HEK293 (cell line): ENCODE results near the gene MUSK.
A peak's percentile ranks its signal among the peaks of the same experiment; 100 is the strongest.

Experiments
- CTCF ChIA-PET: fragments of 350-600 bp; formaldehyde crosslinking; extraction: SDS; loops from one replicate; lab custom pipeline; 2021; ENCODE audit warnings: antibody characterized with exemption; lab: Yijun Ruan, JAX
- POLR2A ChIA-PET: fragments of 300-600 bp; formaldehyde crosslinking; extraction: SDS; loops from one replicate; lab custom pipeline; 2020; ENCODE audit warnings: antibody characterized with exemption, inconsistent platforms; lab: Yijun Ruan, JAX
- H3K27ac ChIP-seq: fragments of 200-500 bp; sonication (Bioruptor generic); 2 replicates; pipeline ENCODE4 v1.5.1; 2014; ENCODE audit warnings: low read depth, low read length, control low read depth, inconsistent platforms; ENCODE audit errors: extremely low read depth
- H3K36me3 ChIP-seq, 2 experiments: fragments of 200-500 bp in 1 of 2; sonication (Bioruptor generic) in 1 of 2; 1 replicate in 1 of 2; 2 replicates in 1 of 2; pipeline ENCODE4 v1.5.1; 2014 to 2017; ENCODE audit warnings: inconsistent platforms in 2 of 2, low read length in 2 of 2; ENCODE audit not compliant: control insufficient read depth in 2 of 2, insufficient read depth in 1 of 2
- H3K4me1 ChIP-seq: fragments of 200-500 bp; sonication (Bioruptor generic); 2 replicates; pipeline ENCODE4 v1.5.1; 2014; ENCODE audit warnings: mild to moderate bottlenecking, low read length, inconsistent platforms; ENCODE audit not compliant: control insufficient read depth, insufficient read depth
- H3K4me3 ChIP-seq: 2 replicates; pipeline ENCODE4 v1.5.1; 2011; ENCODE audit warnings: low read depth, mild to moderate bottlenecking, control low read depth, low read length, moderate library complexity
- H3K9me3 ChIP-seq: fragments of 200-500 bp; sonication (Bioruptor generic); 2 replicates; pipeline ENCODE4 v1.5.1; 2014; ENCODE audit warnings: low read depth, low read length, inconsistent platforms; ENCODE audit not compliant: control insufficient read depth, insufficient read depth
- HOXC10 ChIP-seq: sonication (generic); formaldehyde crosslinking; IDR thresholded peaks from 2 replicates; pipeline ENCODE4 v1.8.1; 2023; ENCODE audit warnings: mild to moderate bottlenecking, missing genetic modification reagents
- KLF8 ChIP-seq: fragments of 450-650 bp; formaldehyde crosslinking; IDR thresholded peaks from 2 replicates; pipeline ENCODE4 v1.5.1; 2016; ENCODE audit warnings: missing biosample characterization, missing genetic modification characterization
- KLF9 ChIP-seq: fragments of 450-650 bp; formaldehyde crosslinking; IDR thresholded peaks from 2 replicates; pipeline ENCODE4 v1.5.1; 2016; ENCODE audit warnings: missing biosample characterization, missing genetic modification characterization, low read depth
- MZF1 ChIP-seq: fragments of 450-650 bp; formaldehyde crosslinking; IDR thresholded peaks from 2 replicates; pipeline ENCODE4 v1.5.1; 2017; ENCODE audit warnings: missing biosample characterization, missing genetic modification characterization, borderline replicate concordance
- OSR2 ChIP-seq: fragments of 450-650 bp; formaldehyde crosslinking; IDR thresholded peaks from 2 replicates; pipeline ENCODE4 v1.5.1; 2016; ENCODE audit warnings: missing biosample characterization, missing genetic modification characterization
- PRDM6 ChIP-seq: fragments of 450-650 bp; formaldehyde crosslinking; IDR thresholded peaks from 2 replicates; pipeline ENCODE4 v1.5.1; 2017; ENCODE audit warnings: missing biosample characterization, missing genetic modification characterization
- REPIN1 ChIP-seq: fragments of 450-650 bp; formaldehyde crosslinking; IDR thresholded peaks from 2 replicates; pipeline ENCODE4 v1.5.1; 2017; ENCODE audit warnings: missing biosample characterization, missing genetic modification characterization, low read depth
- SP2 ChIP-seq: fragments of 450-650 bp; formaldehyde crosslinking; IDR thresholded peaks from 2 replicates; pipeline ENCODE4 v1.5.1; 2016; ENCODE audit warnings: missing biosample characterization, missing genetic modification characterization
- TCF7L2 ChIP-seq: IDR thresholded peaks from 2 replicates; pipeline ENCODE4 v1.6.1; 2011; ENCODE audit warnings: low read depth, mild to moderate bottlenecking, inconsistent platforms, low read length, moderate library complexity, borderline replicate concordance
- ZBTB6 ChIP-seq: fragments of 450-650 bp; formaldehyde crosslinking; IDR thresholded peaks from 2 replicates; pipeline ENCODE4 v1.5.1; 2017; ENCODE audit warnings: missing biosample characterization, missing genetic modification characterization
- ZIC2 ChIP-seq: fragments of 450-650 bp; formaldehyde crosslinking; IDR thresholded peaks from 2 replicates; pipeline ENCODE4 v1.5.1; 2016; ENCODE audit warnings: missing biosample characterization, missing genetic modification characterization
- ZNF169 ChIP-seq: fragments of 450-650 bp; formaldehyde crosslinking; IDR thresholded peaks from 2 replicates; pipeline ENCODE4 v1.5.1; 2016; ENCODE audit warnings: missing biosample characterization, missing genetic modification characterization
- ZNF19 ChIP-seq: fragments of 450-650 bp; formaldehyde crosslinking; IDR thresholded peaks from 2 replicates; pipeline ENCODE4; 2016; ENCODE audit warnings: missing biosample characterization, missing genetic modification characterization, low read depth
- ZNF221 ChIP-seq: fragments of 450-650 bp; formaldehyde crosslinking; IDR thresholded peaks from 2 replicates; pipeline ENCODE4 v1.5.1; 2017; ENCODE audit warnings: missing biosample characterization, missing genetic modification characterization, borderline replicate concordance
- ZNF311 ChIP-seq: fragments of 450-650 bp; formaldehyde crosslinking; IDR thresholded peaks from 2 replicates; pipeline ENCODE4 v1.5.1; 2017; ENCODE audit warnings: missing biosample characterization, missing genetic modification characterization, borderline replicate concordance
- ZNF366 ChIP-seq: fragments of 450-650 bp; formaldehyde crosslinking; conservative IDR thresholded peaks from 2 replicates; pipeline ENCODE4 v1.5.1; 2016; ENCODE audit warnings: missing biosample characterization, missing genetic modification characterization
- ZNF404 ChIP-seq: fragments of 450-650 bp; formaldehyde crosslinking; IDR thresholded peaks from 2 replicates; pipeline ENCODE4 v1.5.1; 2017; ENCODE audit warnings: missing biosample characterization, missing genetic modification characterization
- ZNF555 ChIP-seq: fragments of 450-650 bp; formaldehyde crosslinking; conservative IDR thresholded peaks from 2 replicates; pipeline ENCODE4 v1.5.1; 2017; ENCODE audit warnings: missing biosample characterization, mild to moderate bottlenecking, missing genetic modification characterization, inconsistent platforms
- ZNF561 ChIP-seq: fragments of 450-650 bp; IDR thresholded peaks from 2 replicates; pipeline ENCODE4 v1.5.1; 2018; ENCODE audit warnings: missing biosample characterization, missing genetic modification characterization, borderline replicate concordance
- ZNF629 ChIP-seq: fragments of 450-650 bp; formaldehyde crosslinking; IDR thresholded peaks from 2 replicates; pipeline ENCODE4 v1.5.1; 2017; ENCODE audit warnings: missing biosample characterization, missing genetic modification characterization
- ZNF701 ChIP-seq: fragments of 450-650 bp; formaldehyde crosslinking; IDR thresholded peaks from 2 replicates; pipeline ENCODE4 v1.5.1; 2016; ENCODE audit warnings: missing biosample characterization, missing genetic modification characterization
- ZNF785 ChIP-seq: fragments of 450-650 bp; formaldehyde crosslinking; IDR thresholded peaks from 2 replicates; pipeline ENCODE4 v1.5.1; 2016; ENCODE audit warnings: missing biosample characterization, missing genetic modification characterization
- TF ChIP-seq, protein P1 (sequence below): fragments of 450-650 bp; formaldehyde crosslinking; optimal IDR thresholded peaks from 2 replicates; pipeline ENCODE3; 2016; ENCODE audit warnings: missing biosample characterization, mild to moderate bottlenecking, missing genetic modification characterization
- TF ChIP-seq, protein P2 (sequence below): fragments of 450-650 bp; formaldehyde crosslinking; IDR thresholded peaks from 2 replicates; pipeline ENCODE4 v1.5.1; 2016; ENCODE audit warnings: missing biosample characterization, missing genetic modification characterization, low read depth

MUSK gene

GRCh38 chr9:110738982-110739381, 70.4 kb downstream of the MUSK start (continued):
- no peak for TF ChIP-seq ZBTB6

DNA sequence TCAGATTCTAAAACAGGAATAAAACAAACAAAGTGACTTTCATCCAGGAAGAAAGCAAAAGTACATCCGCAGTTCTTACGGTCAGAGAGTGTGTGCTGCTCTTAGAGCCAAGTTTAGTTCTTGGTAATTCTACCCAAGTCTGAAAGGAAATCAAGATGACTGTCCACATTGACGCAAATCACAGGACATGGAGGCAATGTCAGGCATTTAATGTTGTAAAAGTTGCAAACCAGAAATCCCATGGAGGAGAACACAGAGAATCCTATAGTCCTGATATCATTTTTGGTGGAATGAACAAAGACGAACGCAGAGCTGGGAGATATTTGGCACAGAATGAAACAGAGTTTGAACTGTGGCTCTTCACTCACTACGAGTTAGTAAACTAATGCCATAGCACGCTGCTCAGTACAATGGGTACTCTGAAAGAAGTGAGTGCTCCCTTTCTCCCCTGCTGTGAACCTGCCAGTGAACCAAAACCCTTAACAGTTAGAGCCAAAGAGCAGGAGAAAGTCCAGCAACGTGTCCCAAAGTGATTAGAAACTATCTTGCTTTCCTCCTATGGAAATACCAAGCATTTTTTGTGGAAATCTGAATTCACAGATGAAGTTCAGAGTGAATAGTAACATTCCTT, 74.3 kb downstream of the MUSK start:
- H3K9me3 ChIP-seq, result no peaks in the 10 kb centered on the region
- TF ChIP-seq KLF8 (tag by site-specific recombination) (no peak), ZNF221 (tag by site-specific recombination) (no peak)
- TF ChIP-seq, all 188 proteins: peak for 0
- Histone ChIP-seq H3K36me3 (no peaks in the 10 kb centered on the region), H3K4me3 (no peak overlapping the region), H3K4me1 (peaks cover 6% of the 10 kb centered on the region), H3K27ac (no peak overlapping the region)
- ChIA-PET POLR2A (no interaction called here), CTCF (no interaction called here)

DNA sequence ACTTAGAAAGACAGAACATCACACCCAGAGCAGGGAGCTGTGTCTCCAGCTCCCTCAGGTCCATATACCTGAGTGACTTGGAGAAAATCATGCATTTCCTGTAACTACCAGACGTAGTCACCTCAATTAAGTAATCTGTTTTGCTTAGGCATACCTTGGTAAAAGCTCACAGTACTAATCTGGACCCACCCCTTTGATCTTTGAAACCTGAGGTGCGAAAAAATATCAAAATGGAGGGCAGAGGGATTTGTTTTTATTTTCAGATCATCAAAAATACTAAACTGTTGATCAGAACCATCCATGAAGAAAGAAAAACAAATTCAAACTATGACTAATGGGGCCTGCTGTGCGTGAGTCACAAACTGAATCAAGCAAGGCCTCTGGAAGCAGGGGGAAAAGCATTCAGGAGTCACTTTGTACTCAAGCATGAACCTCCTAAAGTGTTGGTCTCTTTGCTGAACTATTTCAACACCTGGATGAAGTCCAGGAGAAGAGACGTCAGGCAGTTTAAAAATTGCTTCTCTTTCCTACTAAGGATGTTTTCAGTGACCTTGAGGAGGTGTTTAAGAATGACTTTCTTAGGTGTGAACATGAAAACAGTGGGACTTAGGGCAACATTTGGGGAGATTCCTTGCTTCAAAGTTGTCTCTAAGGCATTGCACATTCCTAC, 76.3 kb downstream of the MUSK start:
- H3K4me1 ChIP-seq, result peaks cover 6% of the 10 kb centered on the region
- H3K36me3 ChIP-seq, result no peaks in the 10 kb centered on the region
- CTCF ChIA-PET, result interaction anchor here (0.6 to 1.1 kb wide), 2 partner anchors 32 to 601 kb away, joined by 3 read pairs; no protein-coding TSS in a partner anchor
- peak overlapping the region; percentile 32 for H3K27ac ChIP-seq
- no peak overlapping the region for H3K4me3 ChIP-seq
- POLR2A ChIA-PET, result no interaction called here
- H3K9me3 ChIP-seq, result no peaks in the 10 kb centered on the region
- TF ChIP-seq ZNF555 (tag by site-specific recombination) (no peak), ZNF19 (no peak), OSR2 (peak; percentile 38; the same call in 1 of the 2 replicates), ZNF561 (tag by site-specific recombination) (no peak), HOXC10 (CRISPR knock-in tag) (no peak), PRDM6 (peak; percentile 43; the same call in 1 of the 2 replicates), ZNF629 (tag by site-specific recombination) (peak; percentile 60; the same call in 1 of the 2 replicates), KLF9 (tag by site-specific recombination) (no peak), MZF1 (tag by site-specific recombination) (no peak), ZNF404 (tag by site-specific recombination) (no peak), ZNF701 (no peak), SP2 (tag by site-specific recombination) (no peak), ZIC2 (tag by site-specific recombination) (no peak), ZNF169 (no peak), ZNF785 (tag by site-specific recombination) (no peak), ZNF311 (no peak), ZNF366 (tag by site-specific recombination) (peak; percentile 66), ZBTB6 (no peak), REPIN1 (tag by site-specific recombination) (no peak), TCF7L2 (peak; percentile 67; the same call in 1 of the 2 replicates)
- TF ChIP-seq, protein P1, sequence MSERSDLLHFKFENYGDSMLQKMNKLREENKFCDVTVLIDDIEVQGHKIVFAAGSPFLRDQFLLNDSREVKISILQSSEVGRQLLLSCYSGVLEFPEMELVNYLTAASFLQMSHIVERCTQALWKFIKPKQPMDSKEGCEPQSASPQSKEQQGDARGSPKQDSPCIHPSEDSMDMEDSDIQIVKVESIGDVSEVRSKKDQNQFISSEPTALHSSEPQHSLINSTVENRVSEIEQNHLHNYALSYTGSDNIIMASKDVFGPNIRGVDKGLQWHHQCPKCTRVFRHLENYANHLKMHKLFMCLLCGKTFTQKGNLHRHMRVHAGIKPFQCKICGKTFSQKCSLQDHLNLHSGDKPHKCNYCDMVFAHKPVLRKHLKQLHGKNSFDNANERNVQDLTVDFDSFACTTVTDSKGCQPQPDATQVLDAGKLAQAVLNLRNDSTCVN, result no peak
- TF ChIP-seq, protein P2, sequence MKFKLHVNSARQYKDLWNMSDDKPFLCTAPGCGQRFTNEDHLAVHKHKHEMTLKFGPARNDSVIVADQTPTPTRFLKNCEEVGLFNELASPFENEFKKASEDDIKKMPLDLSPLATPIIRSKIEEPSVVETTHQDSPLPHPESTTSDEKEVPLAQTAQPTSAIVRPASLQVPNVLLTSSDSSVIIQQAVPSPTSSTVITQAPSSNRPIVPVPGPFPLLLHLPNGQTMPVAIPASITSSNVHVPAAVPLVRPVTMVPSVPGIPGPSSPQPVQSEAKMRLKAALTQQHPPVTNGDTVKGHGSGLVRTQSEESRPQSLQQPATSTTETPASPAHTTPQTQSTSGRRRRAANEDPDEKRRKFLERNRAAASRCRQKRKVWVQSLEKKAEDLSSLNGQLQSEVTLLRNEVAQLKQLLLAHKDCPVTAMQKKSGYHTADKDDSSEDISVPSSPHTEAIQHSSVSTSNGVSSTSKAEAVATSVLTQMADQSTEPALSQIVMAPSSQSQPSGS, result no peak
